LNCAP (cell line): ENCODE data around the gene CD96.

Source experiments
- CTCF ChIP-seq: fragments of 450-650 bp; IDR thresholded peaks from 2 replicates; pipeline ENCODE4 v1.5.1; 2017; ENCODE audit warnings: mild to moderate bottlenecking

Gene CD96

GRCh38 chr3:111635403-111635802 lies 93.4 kb downstream of the CD96 start:
- TF ChIP-seq CTCF = no peak

GRCh38 chr3:111636366-111636885 lies 94.4 kb downstream of the CD96 start:
- no peak for TF ChIP-seq CTCF

- no peak for TF ChIP-seq CTCF
Measured at GRCh38 chr3:111639316-111639715, 97.3 kb downstream of the CD96 start.

- no peak for TF ChIP-seq CTCF
Measured at GRCh38 chr3:111648991-111649579, 107.1 kb downstream of the CD96 start.

GRCh38 chr3:111650378-111651275 lies 108.6 kb downstream of the CD96 start:
- no peak for TF ChIP-seq CTCF

GRCh38 chr3:111652492-111653180 lies 110.6 kb downstream of the CD96 start:
- no peak for TF ChIP-seq CTCF

- no peak for TF ChIP-seq CTCF
Measured at GRCh38 chr3:111653766-111654165, 111.8 kb downstream of the CD96 start.
